Neutrophil (primary cell): ENCODE results near the gene MYO1A.
A peak's percentile ranks its signal among the peaks of the same experiment; 100 is the strongest.

ENCODE experiments used
- H3K27ac ChIP-seq: fragments of 200-600 bp; sonication (generic); 2 replicates; pipeline ENCODE4 v1.5.1; 2016; ENCODE audit warnings: mild to moderate bottlenecking, moderate library complexity
- H3K27me3 ChIP-seq: fragments of 200-600 bp; sonication (generic); 2 replicates; pipeline ENCODE4 v1.6.0; 2016; ENCODE audit warnings: mild to moderate bottlenecking
- H3K36me3 ChIP-seq: fragments of 200-600 bp; sonication (generic); 2 replicates; pipeline ENCODE4 v1.5.1; 2017
- H3K4me1 ChIP-seq, 2 experiments: fragments of 200-600 bp in 1 of 2; sonication (generic) in 1 of 2; 1 replicate in 1 of 2; 2 replicates in 1 of 2; pipeline versions ENCODE4 v1.5.1 to v1.6.1; 2013 to 2016; ENCODE audit warnings: low read depth in 1 of 2, low read length in 1 of 2, mild to moderate bottlenecking in 1 of 2, moderate library complexity in 1 of 2; ENCODE audit not compliant: control insufficient read depth in 1 of 2, insufficient read depth in 1 of 2
- H3K4me3 ChIP-seq, 2 experiments: fragments of 200-600 bp in 1 of 2; sonication (generic) in 1 of 2; 1 replicate in 1 of 2; 2 replicates in 1 of 2; pipeline ENCODE4 v1.5.1; 2013 to 2016; ENCODE audit warnings: low read depth in 1 of 2, low read length in 1 of 2, mild to moderate bottlenecking in 1 of 2, moderate library complexity in 1 of 2
- H3K9me3 ChIP-seq: fragments of 200-600 bp; sonication (generic); 2 replicates; pipeline ENCODE4 v1.5.1; 2016
- TF ChIP-seq, protein P1 (sequence below): fragments of 200-600 bp; sonication (generic); IDR thresholded peaks from 2 replicates; pipeline ENCODE4 v1.5.1; 2016; ENCODE audit warnings: antibody characterized with exemption

Gene MYO1A

DNA sequence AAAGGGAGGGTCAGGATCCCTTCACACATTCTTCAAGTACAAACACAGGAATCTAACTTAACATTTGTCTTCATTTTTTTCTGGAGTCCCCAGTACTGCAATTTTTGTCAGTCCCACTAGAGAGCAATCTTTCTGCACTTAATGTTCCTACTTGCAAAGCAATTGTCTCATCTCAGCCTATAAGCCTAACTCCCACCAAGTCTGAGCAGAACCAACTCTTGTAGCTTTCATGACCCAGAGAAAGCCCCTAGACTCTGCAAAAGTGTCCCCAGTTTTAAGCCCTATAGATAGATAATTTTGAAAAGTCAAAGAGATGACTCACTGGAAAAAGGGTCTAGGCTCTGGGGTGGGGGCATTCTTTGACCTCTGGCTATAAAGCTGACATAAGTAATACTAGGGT, 41.8 kb downstream of the MYO1A start:
- Histone ChIP-seq H3K9me3 (no peaks in the 10 kb centered on the region), H3K4me1 (peaks cover 10 to 15% of the 10 kb centered on the region in 2 experiments), H3K4me3 (no peak overlapping the region), H3K27me3 (peaks cover 15% of the 10 kb centered on the region), H3K27ac (no peak overlapping the region), H3K36me3 (peaks cover 12% of the 10 kb centered on the region)
- TF ChIP-seq, protein P1, sequence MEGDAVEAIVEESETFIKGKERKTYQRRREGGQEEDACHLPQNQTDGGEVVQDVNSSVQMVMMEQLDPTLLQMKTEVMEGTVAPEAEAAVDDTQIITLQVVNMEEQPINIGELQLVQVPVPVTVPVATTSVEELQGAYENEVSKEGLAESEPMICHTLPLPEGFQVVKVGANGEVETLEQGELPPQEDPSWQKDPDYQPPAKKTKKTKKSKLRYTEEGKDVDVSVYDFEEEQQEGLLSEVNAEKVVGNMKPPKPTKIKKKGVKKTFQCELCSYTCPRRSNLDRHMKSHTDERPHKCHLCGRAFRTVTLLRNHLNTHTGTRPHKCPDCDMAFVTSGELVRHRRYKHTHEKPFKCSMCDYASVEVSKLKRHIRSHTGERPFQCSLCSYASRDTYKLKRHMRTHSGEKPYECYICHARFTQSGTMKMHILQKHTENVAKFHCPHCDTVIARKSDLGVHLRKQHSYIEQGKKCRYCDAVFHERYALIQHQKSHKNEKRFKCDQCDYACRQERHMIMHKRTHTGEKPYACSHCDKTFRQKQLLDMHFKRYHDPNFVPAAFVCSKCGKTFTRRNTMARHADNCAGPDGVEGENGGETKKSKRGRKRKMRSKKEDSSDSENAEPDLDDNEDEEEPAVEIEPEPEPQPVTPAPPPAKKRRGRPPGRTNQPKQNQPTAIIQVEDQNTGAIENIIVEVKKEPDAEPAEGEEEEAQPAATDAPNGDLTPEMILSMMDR, result no peak

DNA sequence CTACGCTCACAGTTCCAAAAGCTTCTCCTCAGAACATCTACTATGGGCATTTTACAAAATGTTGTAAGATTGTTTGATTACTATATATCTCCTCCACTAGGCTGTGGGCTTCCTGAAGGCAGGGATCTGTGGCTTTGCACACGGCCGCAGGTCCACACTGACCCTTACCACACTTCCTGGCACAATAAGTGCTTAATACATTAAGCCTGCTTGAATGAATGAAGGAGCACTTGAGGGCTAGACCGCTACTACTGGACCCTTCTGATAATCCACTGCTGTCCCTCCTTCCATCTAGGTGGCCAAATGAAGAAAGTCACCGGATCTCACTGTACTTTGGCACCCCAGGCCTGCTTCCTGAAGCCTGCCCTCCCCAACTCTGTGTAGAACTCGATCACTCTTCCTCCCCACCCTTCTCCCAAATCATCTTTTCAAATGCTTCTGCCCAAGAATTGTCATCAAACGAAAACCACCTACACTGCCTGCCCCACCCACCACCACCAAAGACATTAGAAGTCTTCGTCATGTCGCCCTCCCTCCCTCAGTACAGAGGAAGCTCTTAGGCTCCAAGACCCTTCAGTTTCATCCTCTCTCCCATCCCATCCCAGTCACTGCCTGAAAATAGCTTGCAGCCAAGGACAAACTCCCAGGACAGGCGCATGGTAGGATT, 43.0 kb downstream of the MYO1A start:
- Histone ChIP-seq H3K4me1 (peaks cover 10 to 15% of the 10 kb centered on the region in 2 experiments), H3K27me3 (peaks cover 15% of the 10 kb centered on the region), H3K4me3 (peak overlapping the region in 1 of 2 experiments; percentile 18), H3K9me3 (no peaks in the 10 kb centered on the region), H3K36me3 (peaks cover 22% of the 10 kb centered on the region), H3K27ac (no peak overlapping the region)
- TF ChIP-seq, protein P1, result no peak

DNA sequence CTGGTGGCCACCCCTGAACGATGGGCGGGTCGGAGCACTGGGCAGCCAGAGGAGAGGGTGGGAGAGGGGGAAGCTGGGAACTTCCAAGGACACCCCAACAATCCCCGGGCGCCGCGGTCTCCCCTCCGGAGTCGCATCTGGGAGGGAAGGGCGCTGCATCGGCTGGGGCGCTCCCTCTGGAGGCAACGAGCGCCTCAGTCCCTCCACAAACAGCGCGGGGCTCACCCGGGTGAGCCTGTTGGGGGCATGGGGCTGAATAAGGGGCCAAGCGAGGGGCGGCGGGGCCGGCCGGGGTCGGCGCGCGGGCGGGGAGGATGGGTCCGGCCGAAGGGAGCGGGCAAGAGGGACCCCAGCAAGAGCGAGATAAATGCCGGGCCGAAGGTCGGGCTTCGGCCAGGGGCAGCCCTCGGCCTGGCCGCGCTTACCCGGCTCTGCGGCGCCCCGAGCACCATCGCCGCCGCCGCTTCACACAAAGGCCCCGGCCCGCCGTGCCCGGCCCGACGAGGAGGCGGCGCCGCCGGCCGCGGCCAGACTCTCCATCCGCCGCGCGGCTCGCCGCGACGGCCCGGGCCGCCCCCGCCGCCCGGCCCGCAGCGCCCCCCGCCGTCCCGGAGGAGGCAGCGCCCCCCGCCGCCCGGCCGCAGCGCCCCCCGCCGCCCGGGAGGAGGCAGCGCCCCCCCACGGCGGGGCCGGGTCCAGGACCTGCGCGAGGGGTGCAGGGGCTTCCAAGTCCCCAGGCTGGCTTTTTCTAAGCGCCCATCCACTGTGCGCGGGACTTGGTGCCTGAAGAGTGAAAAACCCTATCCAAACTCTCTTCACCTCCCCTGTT, 43.7 kb downstream of the MYO1A start, which contains the start of gene ZBTB39:
ZBTB39 (minus strand) TSS at position 567 of the 829 bp plus-strand sequence. CDS start 1,629 bp downstream, outside the sequence.
- no peak within 1 kb of the TSS for H3K27ac ChIP-seq
- no peaks in the 10 kb centered on the region for H3K9me3 ChIP-seq
- H3K27me3 ChIP-seq, result peaks cover 15% of the 10 kb centered on the region
- TF ChIP-seq, protein P1, result no peak
- H3K4me3 ChIP-seq, result peak within 1 kb of the TSS; percentile 37 to 63
- peaks cover 10 to 15% of the 10 kb centered on the region in 2 experiments for H3K4me1 ChIP-seq
- H3K36me3 ChIP-seq, result peaks cover 22% of the 10 kb centered on the region

DNA sequence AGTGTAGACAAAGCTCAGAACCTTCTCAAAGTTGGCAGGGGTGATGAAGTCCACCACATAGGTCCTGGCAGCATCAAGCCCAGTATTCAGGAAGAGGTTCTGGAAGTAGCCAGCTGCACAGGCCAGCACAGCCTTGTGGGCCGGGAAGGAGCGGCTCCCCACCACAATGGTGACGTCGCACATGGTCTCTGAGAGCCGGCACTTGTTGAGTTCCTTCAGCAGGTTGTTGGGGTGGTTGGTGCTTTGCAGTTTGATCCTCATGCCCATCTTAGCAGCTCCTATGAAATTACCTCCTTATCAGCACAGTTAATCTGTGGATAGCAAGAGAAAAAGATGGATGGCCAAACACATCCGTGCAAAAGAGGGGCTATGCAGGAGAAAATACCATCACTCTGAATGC, 45.3 kb downstream of the MYO1A start:
- Histone ChIP-seq H3K4me3 (no peak overlapping the region), H3K36me3 (peaks cover 22% of the 10 kb centered on the region), H3K9me3 (no peaks in the 10 kb centered on the region)

DNA sequence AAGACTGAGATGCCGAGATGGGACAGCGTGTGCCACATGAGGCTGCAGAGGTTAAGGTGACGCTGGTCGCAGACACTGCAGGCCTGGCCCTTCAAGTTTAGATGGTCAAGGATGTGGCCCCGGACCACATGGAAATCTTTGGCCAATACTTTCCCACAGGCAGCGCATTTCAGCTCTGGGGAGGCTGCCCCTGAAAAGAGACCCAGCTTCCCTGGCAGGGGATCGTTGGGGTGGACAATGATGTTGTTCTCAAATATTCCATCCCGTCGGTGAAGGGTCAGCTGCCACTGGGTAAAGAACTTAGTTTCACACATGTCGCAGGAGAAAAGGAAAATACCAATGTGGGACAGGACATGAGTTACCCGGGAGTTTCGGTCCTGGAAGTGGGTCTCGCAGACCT, 46.5 kb downstream of the MYO1A start:
- peaks cover 15% of the 10 kb centered on the region for H3K27me3 ChIP-seq
- peaks cover 10 to 15% of the 10 kb centered on the region in 2 experiments for H3K4me1 ChIP-seq
- no peaks in the 10 kb centered on the region for H3K9me3 ChIP-seq
- peaks cover 22% of the 10 kb centered on the region for H3K36me3 ChIP-seq
- TF ChIP-seq, protein P1, result no peak
- no peak overlapping the region for H3K27ac ChIP-seq
- H3K4me3 ChIP-seq, result no peak overlapping the region

More for the DNA sequence above, 45.3 kb downstream of the MYO1A start:
- Histone ChIP-seq H3K4me1 (peaks cover 10 to 15% of the 10 kb centered on the region in 2 experiments), H3K27me3 (peaks cover 15% of the 10 kb centered on the region), H3K27ac (no peak overlapping the region)
- TF ChIP-seq, protein P1, result no peak
